ENCODE measurements around the gene BLOC1S4. TPM values are rescaled to one million over a fixed set of nuclear protein-coding genes. Genes with fewer than 3 reads are reported as not detected.
A peak's percentile ranks its signal among the peaks of the same experiment; 100 is the strongest.
"Not testable (repeated sequence)": the region's sequence is repeated elsewhere in the genome, so short reads cannot be mapped to it uniquely, and the experiment has no call there.

BLOC1S4 gene
- polyA plus RNA-seq (2013, experiment 1 of 4): 15.5 TPM
- 15.5 TPM for polyA plus RNA-seq (2013, experiment 2 of 4)
- polyA plus RNA-seq (2013, experiment 3 of 4): 15.9 TPM
- 18.1 TPM for polyA plus RNA-seq (2013, experiment 4 of 4)

GRCh38 chr4:6716018-6716911 is at the start of gene BLOC1S4:
BLOC1S4 (plus strand) TSS chr4:6716174; CDS start chr4:6716210, 36 bp downstream.
- Histone ChIP-seq H3K4me3 (ENCODE audit: insufficient read depth, low read depth, low read length) (peak within 1 kb of the TSS; percentile 84), H3K27ac (ENCODE audit: insufficient read depth, low read depth, low read length, poor library complexity, severe bottlenecking) (peak within 1 kb of the TSS; percentile 47), H3K36me3 (ENCODE audit: control insufficient read depth, insufficient read depth, low read length) (no peaks in the 10 kb centered on the region), H3K27me3 (ENCODE audit: control insufficient read depth, insufficient read depth, low read length, poor library complexity, severe bottlenecking) (peaks cover 32% of the 10 kb centered on the region), H3K4me1 (ENCODE audit: control insufficient read depth, insufficient read depth, low read length) (no peaks in the 10 kb centered on the region), H3K9me3 (ENCODE audit: control insufficient read depth, low read length) (no peaks in the 10 kb centered on the region)
- 1% methylated on average over 109 of the region's 109 CpGs for WGBS, 2 experiments

DNA sequence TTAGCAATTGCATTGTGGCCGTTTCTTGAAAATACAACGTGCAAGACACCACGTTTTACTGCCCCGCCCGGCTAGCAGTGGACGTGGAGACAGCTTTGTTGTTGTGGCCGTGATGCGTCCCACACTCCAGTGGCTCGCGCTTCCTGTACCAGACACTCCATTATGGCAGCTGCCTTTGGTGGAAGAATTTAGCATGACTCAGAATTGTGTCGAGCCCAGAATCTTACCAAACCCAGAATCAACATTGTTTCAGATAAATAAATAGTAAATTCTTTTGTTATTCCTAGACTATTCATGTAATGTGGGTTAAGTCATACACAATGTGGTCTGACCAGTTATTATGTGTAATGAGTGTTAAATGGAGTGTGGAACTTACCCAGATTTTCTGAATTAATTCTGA is 47.6 kb upstream of the BLOC1S4 start:
- Histone ChIP-seq H3K27ac (ENCODE audit: insufficient read depth, low read depth, low read length, poor library complexity, severe bottlenecking) (no peak overlapping the region), H3K27me3 (ENCODE audit: control insufficient read depth, insufficient read depth, low read length, poor library complexity, severe bottlenecking) (peaks cover 20% of the 10 kb centered on the region), H3K4me3 (ENCODE audit: insufficient read depth, low read depth, low read length) (no peak overlapping the region), H3K9me3 (ENCODE audit: control insufficient read depth, low read length) (no peaks in the 10 kb centered on the region), H3K4me1 (ENCODE audit: control insufficient read depth, insufficient read depth, low read length) (no peaks in the 10 kb centered on the region), H3K36me3 (ENCODE audit: control insufficient read depth, insufficient read depth, low read length) (no peaks in the 10 kb centered on the region)
- WGBS, 2 experiments: 94 to 96% methylated on average over 10 of the region's 11 CpGs

DNA sequence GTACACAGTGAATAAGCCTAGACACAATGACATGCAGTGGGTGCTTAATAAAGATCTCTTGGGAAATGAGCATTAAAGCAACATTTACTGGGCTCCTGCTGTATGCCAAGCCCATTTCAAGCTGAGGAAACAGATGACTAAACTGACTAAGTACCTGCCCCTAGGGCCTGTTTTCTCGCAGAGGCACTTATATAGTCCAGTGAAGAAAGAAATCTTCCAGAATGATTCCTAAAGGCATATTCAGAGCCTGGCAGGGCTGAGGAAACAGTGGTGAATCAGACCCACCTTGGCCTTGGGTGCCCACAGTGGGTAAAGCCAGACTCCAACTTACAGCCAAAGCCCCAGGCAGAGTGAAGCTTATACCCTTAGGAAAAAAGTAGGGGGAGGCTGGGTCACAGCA is 44.3 kb upstream of the BLOC1S4 start:
- 89 to 94% methylated on average over 1 of the region's 1 CpG for WGBS, 2 experiments
- no peak overlapping the region for H3K4me3 ChIP-seq (ENCODE audit: insufficient read depth, low read depth, low read length)
- H3K36me3 ChIP-seq (ENCODE audit: control insufficient read depth, insufficient read depth, low read length): no peaks in the 10 kb centered on the region
- no peaks in the 10 kb centered on the region for H3K9me3 ChIP-seq (ENCODE audit: control insufficient read depth, low read length)
- H3K27me3 ChIP-seq (ENCODE audit: control insufficient read depth, insufficient read depth, low read length, poor library complexity, severe bottlenecking): no peaks in the 10 kb centered on the region
- H3K27ac ChIP-seq (ENCODE audit: insufficient read depth, low read depth, low read length, poor library complexity, severe bottlenecking): no peak overlapping the region
- peaks cover 15% of the 10 kb centered on the region for H3K4me1 ChIP-seq (ENCODE audit: control insufficient read depth, insufficient read depth, low read length)

DNA sequence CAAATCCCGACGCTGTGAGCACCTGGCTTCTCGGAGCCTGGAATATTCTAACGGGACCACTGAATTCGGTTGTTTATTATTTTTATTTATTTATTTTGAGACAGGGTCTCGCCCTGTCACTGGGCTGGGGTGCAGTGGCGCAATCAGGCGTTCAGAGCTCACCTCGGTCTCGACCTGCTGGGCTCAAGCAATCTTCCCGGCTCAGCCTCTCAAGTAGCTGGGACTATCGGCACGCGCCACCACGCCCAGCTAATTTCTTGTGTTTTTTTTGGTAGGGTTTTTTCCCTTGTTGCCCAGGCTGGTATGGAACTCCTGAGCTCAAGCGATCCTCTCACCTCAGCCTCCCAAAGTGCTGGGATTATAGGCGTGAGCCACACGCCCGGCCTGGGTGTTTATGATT is 43.8 kb upstream of the BLOC1S4 start:
- H3K9me3 ChIP-seq (ENCODE audit: control insufficient read depth, low read length): no peaks in the 10 kb centered on the region
- H3K27ac ChIP-seq (ENCODE audit: insufficient read depth, low read depth, low read length, poor library complexity, severe bottlenecking): no peak overlapping the region
- no peak overlapping the region for H3K4me3 ChIP-seq (ENCODE audit: insufficient read depth, low read depth, low read length)
- no peaks in the 10 kb centered on the region for H3K27me3 ChIP-seq (ENCODE audit: control insufficient read depth, insufficient read depth, low read length, poor library complexity, severe bottlenecking)
- 92 to 96% methylated on average over 19 of the region's 19 CpGs for WGBS, 2 experiments
- no peaks in the 10 kb centered on the region for H3K36me3 ChIP-seq (ENCODE audit: control insufficient read depth, insufficient read depth, low read length)
- H3K4me1 ChIP-seq (ENCODE audit: control insufficient read depth, insufficient read depth, low read length): peaks cover 15% of the 10 kb centered on the region

DNA sequence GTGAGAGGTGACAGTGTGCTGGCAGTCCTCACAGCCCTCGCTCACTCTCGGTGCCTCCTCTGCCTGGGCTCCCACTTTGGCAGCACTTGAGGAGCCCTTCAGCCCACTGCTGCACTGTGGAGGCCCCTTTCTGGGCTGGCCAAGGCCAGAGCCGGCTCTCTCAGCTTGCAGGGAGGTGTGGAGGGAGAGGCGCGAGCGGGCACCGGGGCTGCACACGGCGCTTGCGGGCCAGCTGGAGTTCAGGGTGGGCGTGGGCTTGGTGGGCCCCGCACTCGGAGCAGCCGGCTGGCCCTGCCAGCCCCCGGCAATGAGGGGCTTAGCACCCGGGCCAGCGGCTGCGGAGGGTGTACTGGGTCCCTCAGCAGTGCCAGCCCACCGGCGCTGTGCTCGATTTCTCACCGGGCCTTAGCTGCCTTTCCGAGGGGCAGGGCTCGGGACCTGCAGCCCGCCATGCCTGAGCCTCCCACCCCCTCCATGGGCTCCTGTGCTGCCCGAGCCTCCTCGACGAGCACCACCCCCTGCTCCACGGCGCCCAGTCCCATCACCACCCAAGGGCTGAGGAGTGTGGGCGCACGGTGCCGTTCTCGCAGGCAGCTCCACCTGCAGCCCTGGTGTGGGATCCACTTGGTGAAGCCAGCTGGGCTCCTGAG is 43.3 kb upstream of the BLOC1S4 start:
- not testable (repeated sequence) for H3K27me3 ChIP-seq (ENCODE audit: control insufficient read depth, insufficient read depth, low read length, poor library complexity, severe bottlenecking); H3K36me3 ChIP-seq (ENCODE audit: control insufficient read depth, insufficient read depth, low read length); H3K4me3 ChIP-seq (ENCODE audit: insufficient read depth, low read depth, low read length); H3K9me3 ChIP-seq (ENCODE audit: control insufficient read depth, low read length); H3K27ac ChIP-seq (ENCODE audit: insufficient read depth, low read depth, low read length, poor library complexity, severe bottlenecking)
- peaks cover 15% of the 10 kb centered on the region for H3K4me1 ChIP-seq (ENCODE audit: control insufficient read depth, insufficient read depth, low read length)
- WGBS, 2 experiments: 96 to 98% methylated on average over 34 of the region's 34 CpGs

DNA sequence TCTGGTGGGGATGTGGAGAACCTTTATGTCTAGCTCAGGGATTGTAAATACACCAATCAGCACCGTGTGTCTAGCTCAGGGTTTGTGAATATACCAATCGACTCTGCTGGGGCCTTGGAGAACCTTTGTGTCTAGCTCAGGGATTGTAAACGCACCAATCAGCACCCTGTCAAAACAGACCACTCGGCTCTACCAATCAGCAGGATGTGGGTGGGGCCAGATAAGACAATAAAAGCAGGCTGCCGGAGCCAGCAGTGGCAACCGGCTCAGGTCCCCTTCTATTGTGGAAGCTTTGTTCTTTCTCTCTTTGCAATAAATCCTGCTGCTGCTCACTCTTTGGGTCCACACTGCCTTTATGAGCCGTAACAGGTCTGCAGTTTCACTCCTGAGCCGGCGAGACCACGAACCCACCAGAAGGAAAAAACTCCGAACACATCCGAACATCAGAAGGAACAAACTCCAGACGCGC is 42.7 kb upstream of the BLOC1S4 start:
- not testable (repeated sequence) for H3K9me3 ChIP-seq (ENCODE audit: control insufficient read depth, low read length); H3K27me3 ChIP-seq (ENCODE audit: control insufficient read depth, insufficient read depth, low read length, poor library complexity, severe bottlenecking); H3K36me3 ChIP-seq (ENCODE audit: control insufficient read depth, insufficient read depth, low read length)
- WGBS, 2 experiments: 76 to 86% methylated on average over 14 of the region's 14 CpGs
- Histone ChIP-seq H3K4me1 (ENCODE audit: control insufficient read depth, insufficient read depth, low read length) (peaks cover 15% of the 10 kb centered on the region), H3K27ac (ENCODE audit: insufficient read depth, low read depth, low read length, poor library complexity, severe bottlenecking) (peak overlapping the region; percentile 36), H3K4me3 (ENCODE audit: insufficient read depth, low read depth, low read length) (peak overlapping the region; percentile 82)

- no peaks in the 10 kb centered on the region for H3K36me3 ChIP-seq (ENCODE audit: control insufficient read depth, insufficient read depth, low read length)
- peaks cover 15% of the 10 kb centered on the region for H3K4me1 ChIP-seq (ENCODE audit: control insufficient read depth, insufficient read depth, low read length)
- no peaks in the 10 kb centered on the region for H3K9me3 ChIP-seq (ENCODE audit: control insufficient read depth, low read length)
- no peaks in the 10 kb centered on the region for H3K27me3 ChIP-seq (ENCODE audit: control insufficient read depth, insufficient read depth, low read length, poor library complexity, severe bottlenecking)
- 3% methylated on average over 89 of the region's 89 CpGs for WGBS, 2 experiments
- H3K27ac ChIP-seq (ENCODE audit: insufficient read depth, low read depth, low read length, poor library complexity, severe bottlenecking): peak overlapping the region; percentile 36
- peak overlapping the region; percentile 82 for H3K4me3 ChIP-seq (ENCODE audit: insufficient read depth, low read depth, low read length)
These were observed 42.1 kb upstream of the BLOC1S4 start for GRCh38 chr4:6673660-6674499.

- Histone ChIP-seq H3K9me3 (ENCODE audit: control insufficient read depth, low read length) (no peaks in the 10 kb centered on the region), H3K27ac (ENCODE audit: insufficient read depth, low read depth, low read length, poor library complexity, severe bottlenecking) (no peak overlapping the region), H3K4me3 (ENCODE audit: insufficient read depth, low read depth, low read length) (peak overlapping the region; percentile 82), H3K36me3 (ENCODE audit: control insufficient read depth, insufficient read depth, low read length) (no peaks in the 10 kb centered on the region), H3K4me1 (ENCODE audit: control insufficient read depth, insufficient read depth, low read length) (peaks cover 15% of the 10 kb centered on the region), H3K27me3 (ENCODE audit: control insufficient read depth, insufficient read depth, low read length, poor library complexity, severe bottlenecking) (no peaks in the 10 kb centered on the region)
- WGBS, 2 experiments: 7 to 8% methylated on average over 40 of the region's 40 CpGs
These were observed 41.3 kb upstream of the BLOC1S4 start for GRCh38 chr4:6674500-6675149.

DNA sequence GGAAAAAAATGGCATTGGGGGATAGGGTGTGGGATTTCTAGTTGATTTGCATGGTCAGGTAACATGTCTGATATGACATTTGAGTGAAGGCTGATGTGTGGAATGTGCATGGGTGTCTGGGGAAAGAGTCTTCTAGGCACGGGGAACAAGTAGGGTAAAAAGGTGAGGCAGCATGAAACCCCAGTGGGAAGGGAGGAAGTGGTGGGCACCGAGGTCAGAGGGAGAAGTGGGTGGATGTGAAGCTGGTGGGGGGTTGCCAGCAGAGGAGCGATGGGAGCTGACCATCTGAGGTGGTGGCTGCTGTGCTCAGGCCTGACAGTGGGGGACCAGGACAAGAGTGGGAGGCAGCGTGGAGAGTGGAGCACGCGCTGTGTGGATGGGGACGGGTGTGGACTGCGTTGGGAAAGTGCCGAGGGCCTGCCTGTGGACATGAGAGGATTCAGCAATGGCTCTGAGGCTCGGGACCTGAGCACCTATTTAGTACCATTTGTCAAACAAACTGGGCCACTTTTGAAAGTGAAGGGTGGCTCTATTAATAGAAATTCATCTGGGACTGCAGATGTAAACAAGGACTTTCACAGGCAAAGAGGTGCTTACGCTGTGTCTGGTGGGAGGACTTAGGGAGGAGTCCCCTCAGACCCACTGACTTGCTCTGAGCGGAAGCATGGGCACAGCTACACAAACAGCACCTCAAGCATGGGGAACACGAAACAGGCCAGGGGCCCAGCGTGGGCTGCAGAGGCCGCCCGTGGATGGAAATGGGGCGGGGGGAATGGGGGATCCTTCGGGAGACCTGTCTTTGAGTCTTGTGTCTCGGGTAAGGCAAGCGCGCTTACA is 39.0 kb upstream of the BLOC1S4 start:
- WGBS, 2 experiments: 96 to 97% methylated on average over 18 to 19 of the region's 21 CpGs
- no peak overlapping the region for H3K4me3 ChIP-seq (ENCODE audit: insufficient read depth, low read depth, low read length)

More for the DNA sequence above, 39.0 kb upstream of the BLOC1S4 start:
- H3K36me3 ChIP-seq (ENCODE audit: control insufficient read depth, insufficient read depth, low read length): no peaks in the 10 kb centered on the region
- H3K27me3 ChIP-seq (ENCODE audit: control insufficient read depth, insufficient read depth, low read length, poor library complexity, severe bottlenecking): no peaks in the 10 kb centered on the region
- H3K27ac ChIP-seq (ENCODE audit: insufficient read depth, low read depth, low read length, poor library complexity, severe bottlenecking): no peak overlapping the region
- H3K9me3 ChIP-seq (ENCODE audit: control insufficient read depth, low read length): no peaks in the 10 kb centered on the region
- H3K4me1 ChIP-seq (ENCODE audit: control insufficient read depth, insufficient read depth, low read length): peaks cover 15% of the 10 kb centered on the region

Data from ectodermal cell (in vitro differentiated cells).